RPMI7951 (cell line): ENCODE measurements around the gene TMPRSS3. TPM values are rescaled to one million over a fixed set of nuclear protein-coding genes. Genes with fewer than 3 reads are reported as not detected.

Experiments
- DNase-seq: peaks from one replicate; pipeline ENCODE4 v3.0.0-alpha.2; 2012; ENCODE audit warnings: low read depth
- total RNA-seq: library from RNA; depleted of rRNA; stranded (reverse); fragments of >200 nt; shearing (Covaris generic); gene quantifications from 2 replicates; pipeline ENCODE4 v1.2.3, GENCODE V29; 2014

TMPRSS3 gene
- total RNA-seq, 1 experiment from 2014 or later = not detected

DNA sequence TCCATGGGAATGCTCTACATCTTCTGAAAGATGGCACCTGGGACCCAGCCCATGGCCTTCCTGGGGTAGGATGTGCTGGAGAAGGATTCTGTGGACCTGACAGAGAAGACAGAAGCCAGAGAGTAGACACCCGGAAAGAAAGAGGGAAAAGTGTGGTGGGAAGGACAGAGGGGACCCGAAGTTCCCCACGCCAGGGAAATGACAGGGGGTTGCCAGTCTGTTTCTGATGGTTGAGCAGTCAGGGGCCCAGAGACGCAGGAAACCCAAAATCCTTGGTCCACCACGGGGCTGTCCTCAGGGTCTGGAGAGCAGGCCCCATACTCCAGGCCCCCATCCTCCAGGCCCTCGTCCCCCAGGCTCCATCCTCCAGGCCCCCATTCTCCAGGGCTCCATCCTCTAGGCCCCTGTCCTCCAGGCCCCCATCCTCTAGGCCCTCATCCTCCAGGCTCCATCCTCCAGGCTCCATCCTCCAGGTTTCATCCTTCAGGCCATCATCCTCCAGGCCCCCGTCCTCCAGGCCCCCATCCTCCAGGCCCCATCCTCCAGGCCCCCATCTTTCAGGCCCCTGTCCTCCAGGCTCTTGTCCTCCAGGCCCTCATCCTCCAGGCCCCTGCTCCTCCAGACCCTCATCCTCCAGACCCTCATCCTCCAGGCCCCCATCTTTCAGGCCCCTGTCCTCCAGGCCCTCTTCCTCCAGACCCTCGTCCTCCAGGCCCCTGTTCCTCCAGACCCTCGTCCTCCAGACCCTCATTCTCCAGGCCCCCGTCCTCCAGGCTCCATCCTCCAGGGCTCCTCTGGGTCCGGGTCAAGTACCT lies 44.0 kb downstream of the TMPRSS3 start:
- no peak for DNase-seq

DNA sequence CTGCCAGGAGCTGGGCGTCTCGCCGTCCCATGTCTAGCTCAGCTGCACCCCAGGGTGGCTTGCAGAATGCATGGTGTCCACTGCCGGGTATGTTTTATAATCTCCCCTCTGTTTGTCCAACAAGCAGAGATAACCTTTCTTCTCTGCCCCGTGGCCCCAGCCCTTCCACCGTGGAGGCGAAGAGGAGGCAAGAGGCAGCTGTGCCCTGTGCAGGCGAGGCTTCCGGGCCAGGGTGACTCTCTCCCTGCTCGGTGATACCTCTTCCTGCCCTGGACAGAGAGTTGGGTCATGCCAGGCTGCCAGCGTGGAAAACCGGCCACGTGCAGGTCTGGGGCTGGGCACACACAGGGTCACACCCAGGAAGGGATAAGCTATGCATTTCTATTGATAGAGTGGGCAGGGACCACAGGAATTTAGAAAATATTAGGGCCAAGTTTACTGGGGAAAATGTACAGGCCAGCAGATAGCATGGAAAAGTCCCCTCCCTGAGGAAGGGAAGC lies 44.9 kb downstream of the TMPRSS3 start, which contains the start of gene TFF2:
Gene TFF2 (minus strand): TSS at position 68 of the 500 bp plus-strand sequence. CDS start 37 bp downstream, at position 31.
- no peak for DNase-seq

DNA sequence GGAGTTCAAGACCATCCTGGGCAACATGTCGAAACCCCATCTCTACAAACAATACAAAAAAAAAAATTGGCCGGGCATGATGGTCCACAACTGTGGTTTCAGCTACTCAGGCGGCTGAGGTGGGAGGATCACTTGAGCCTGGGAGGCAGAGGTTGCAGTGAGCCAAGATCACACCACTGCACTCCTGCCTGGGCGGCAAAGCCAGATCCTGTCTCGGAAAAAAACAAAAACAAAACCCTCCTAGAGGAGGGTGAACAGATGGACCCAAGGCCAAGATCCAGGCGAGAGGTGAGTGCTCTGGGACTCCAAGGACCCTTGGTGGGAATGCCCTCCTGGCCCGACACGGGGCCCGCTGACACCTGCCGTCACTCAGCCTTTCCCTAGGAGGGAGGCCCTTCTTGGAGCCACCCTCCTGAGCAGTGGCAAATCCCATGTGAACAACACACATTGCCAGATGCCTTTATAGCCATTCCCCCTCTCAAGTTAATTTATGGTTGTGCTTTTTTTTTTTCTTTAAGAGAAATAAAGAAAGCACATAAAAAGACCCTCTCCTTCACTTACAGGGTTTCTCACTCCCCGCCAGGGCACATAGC lies 45.4 kb downstream of the TMPRSS3 start:
- DNase-seq = no peak

DNA sequence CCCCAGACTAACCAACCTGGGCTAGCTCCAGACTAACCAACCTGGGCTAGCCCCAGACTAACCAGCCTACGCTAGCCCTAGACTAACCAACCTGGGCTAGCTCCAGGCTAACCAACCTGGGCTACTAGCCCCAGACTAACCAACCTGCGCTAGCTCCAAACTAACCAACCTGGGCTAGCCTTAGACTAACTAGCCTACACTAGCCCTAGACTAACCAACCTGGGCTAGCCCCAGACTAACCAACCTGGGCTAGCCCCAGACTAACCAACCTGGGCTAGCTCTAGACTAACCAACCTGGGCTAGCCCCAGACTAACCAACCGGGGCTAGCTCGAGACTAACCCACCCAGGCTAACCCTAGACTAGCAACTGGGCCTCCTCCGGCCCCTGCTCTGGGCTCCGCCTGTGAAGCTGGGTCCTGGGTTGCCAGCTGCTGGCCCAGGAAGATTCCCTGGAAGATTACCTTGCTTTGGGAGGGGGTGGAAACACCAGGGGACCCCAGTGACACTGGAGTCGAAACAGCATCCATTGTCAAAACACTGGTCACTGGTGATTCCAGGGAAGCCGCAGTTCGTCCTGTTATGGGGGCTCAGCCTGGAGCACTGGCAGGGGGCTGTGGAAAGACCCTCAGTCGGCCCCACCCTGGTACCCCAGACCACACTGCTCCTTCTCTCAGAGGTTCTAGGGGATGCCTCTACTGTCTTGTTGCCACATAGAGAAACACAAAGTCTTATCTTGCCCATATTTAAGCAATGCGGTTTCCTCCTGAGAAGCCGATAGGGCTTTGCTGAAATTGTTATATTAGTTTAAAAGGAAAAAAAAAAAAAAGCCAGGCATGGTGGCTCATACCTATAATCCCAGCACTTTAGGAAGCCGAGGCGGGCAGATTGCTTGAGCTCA lies 46.2 kb downstream of the TMPRSS3 start:
- DNase-seq = no peak

DNA sequence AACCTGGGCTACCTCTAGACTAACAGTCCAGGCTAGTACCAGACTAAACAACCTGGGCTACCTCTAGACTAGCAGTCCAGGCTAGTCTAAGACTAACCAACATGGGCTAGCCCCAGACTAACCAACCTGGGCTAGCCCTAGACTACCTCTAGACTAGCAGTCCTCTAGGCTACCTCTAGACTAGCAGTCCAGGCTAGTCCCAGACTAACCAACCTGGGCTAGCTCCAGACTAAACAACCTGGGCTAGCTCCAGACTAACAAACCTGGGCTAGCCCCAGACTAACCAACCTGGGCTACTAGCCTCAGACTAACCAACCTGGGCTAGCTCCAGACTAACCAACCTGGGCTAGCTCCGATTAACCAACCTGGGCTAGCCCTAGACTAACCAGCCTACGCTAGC lies 47.1 kb downstream of the TMPRSS3 start:
- DNase-seq = no peak

DNA sequence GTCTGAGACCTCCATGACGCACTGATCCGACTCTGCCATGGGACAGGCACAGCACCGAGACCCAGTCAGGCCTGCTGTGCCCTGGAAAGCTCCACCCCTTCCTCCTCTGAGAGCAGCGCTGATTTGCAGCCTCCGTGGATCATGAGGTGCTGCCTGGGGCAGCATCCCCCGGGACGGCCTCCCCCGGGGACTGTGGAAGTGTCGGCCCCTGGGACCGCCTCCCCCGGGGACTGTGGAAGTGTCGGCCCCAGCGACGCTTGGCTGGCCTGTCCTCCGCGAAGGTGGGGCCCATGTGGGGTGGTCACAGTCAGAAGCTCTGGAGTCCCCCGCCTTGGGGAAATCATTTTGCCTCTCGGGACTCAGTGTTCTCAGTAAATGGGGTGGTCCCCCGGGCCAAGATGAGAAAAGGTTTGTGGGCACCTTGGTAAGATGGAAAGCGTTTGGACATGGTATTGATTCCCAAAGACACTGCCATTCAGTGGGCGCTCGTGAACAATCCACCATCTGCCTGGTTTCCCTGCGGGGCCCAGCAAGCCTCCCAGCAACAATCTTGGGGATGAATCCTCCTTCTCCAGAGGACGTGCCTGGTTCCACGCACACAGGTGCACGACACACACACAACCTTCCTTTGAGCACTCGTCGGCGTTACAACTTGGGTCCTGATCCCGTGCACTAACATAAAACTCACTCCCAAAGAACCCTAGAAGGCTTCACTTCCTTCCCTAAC lies 48.1 kb downstream of the TMPRSS3 start:
- DNase-seq = no peak

DNA sequence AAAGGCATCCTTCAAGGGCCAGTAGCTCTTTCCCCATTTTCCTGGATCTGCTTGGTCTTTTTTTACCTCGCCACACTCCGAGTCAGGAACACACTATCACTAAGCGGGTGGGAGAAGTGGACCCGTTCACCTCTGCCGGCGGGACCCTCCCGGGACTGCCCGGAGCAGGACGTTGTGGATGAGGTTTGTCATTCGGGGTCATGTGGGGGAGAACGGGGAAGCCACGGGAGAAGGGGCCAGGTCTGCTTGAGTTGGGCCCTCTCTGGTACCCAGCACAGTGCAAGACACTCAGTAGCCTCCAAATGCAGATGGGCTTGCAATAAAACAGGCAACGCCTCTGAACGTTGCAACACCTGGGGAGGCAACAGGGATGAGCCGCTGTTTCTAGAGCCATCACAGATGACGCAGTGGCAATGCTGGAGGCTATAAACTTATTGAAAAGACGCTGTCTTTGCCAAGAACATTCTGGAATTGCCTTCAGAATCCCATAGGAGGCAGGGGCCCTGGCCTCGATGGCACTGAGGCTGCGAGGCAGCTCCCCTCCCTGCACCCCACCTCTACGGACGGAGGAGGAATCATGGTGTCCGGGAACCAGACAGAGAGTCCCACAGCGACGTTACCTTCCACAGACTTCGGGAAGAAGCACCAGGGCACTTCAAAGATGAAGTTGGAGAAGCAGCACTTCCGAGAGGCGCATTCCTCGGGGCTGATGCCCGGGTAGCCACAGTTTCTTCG lies 48.8 kb downstream of the TMPRSS3 start:
- DNase-seq = no peak

DNA sequence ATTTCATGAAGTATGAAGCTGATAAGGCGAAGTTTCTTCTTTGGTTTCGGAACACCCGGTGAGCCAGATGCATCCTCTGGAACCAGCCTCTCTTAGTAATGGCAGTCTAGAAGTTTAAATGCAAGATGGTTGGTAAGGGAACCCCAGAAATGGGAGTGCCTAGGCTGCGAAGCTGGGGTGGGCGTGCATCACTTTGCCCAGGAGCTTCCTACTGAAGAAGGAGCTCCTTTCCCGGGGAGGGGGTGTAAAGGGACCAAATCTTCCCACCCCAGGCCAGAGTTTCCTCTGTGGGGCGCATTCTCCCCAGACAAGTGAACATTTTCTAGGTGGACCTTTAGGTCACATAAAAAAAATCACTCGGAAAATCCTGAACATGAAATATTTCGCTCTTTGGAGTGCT lies 49.4 kb downstream of the TMPRSS3 start:
- no peak for DNase-seq

DNA sequence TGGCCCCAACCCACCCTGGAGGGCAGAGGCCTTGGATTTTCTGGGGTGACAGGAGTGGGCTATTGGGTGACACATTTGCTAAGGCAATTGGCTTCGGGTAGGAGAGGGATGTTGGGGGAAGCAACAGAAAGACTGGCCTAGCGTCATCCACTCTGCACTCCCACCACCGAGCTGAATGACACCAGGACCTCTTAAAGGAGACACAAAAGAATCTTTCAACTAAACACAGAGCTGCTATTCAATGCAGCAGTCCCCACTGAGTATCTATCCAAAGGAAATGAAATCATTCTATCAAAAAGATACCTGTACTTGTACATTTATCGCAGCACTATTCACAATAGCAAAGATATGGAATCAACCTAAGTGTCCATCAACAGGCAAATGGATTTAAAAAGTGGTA lies 51.2 kb downstream of the TMPRSS3 start:
- no peak for DNase-seq

DNA sequence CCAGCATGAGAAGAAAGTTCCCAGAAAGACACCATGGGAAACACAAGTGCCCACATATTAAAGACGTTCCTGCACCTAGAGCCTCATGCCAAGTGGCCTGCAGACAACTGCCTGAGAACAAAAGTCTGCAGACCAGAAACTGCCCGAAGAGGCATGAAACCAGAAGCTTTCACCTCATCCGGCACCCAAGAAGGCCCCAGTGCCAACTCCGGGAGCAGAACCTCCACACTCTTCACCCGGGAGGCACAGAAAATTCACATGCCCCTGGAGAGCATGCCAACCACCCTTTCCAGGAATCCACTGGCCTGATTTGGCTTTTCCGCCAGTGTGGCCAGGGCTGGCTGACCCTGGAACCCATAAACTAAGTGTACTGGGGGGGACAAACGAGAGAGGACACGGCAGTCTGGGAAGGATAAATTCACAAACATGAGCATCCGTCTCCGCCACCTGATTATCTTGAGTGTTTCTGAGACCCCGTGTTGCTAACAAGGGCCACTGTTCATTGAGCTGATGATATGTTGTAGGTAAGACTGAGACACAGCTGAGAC lies 51.8 kb downstream of the TMPRSS3 start:
- DNase-seq = no peak

DNA sequence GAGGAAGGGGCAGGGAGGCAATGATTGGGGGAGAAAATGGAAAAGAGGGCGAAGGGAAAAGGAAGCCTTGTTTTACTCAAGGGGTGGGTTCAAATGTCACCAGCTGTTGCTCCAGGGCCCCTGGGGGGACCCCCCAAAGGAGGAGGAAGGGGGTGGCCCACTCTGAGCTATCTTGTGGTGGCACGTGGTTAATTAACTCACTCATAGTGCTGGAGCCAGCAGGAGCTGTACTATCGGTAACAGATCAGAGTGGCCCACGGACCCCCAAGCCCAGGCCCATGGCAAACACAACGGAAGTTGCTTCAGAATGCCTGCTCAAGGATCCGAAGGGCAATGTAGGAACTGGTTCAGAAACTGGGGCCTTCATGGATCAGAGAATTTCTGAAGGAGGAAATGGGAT lies 52.3 kb downstream of the TMPRSS3 start:
- DNase-seq = no peak

DNA sequence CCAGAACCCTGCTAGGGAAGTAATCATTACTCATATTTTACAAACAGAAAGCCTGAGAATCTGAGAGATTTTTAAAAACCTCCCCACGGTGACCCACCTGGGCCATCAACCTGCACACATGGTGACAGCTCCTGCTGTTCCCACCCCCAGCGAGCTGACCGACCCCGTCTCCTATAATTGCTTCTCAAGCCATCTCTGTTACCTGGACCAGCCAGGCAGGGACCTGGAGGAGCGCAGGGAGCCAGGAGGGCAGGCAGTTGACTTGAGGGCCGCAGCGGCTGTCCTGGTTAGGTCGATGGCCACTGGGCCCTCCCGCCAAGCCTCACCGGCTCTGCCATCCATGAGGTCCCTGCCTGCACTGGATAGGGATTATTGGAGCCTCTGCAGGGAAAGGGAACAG lies 52.8 kb downstream of the TMPRSS3 start:
- no peak for DNase-seq

DNA sequence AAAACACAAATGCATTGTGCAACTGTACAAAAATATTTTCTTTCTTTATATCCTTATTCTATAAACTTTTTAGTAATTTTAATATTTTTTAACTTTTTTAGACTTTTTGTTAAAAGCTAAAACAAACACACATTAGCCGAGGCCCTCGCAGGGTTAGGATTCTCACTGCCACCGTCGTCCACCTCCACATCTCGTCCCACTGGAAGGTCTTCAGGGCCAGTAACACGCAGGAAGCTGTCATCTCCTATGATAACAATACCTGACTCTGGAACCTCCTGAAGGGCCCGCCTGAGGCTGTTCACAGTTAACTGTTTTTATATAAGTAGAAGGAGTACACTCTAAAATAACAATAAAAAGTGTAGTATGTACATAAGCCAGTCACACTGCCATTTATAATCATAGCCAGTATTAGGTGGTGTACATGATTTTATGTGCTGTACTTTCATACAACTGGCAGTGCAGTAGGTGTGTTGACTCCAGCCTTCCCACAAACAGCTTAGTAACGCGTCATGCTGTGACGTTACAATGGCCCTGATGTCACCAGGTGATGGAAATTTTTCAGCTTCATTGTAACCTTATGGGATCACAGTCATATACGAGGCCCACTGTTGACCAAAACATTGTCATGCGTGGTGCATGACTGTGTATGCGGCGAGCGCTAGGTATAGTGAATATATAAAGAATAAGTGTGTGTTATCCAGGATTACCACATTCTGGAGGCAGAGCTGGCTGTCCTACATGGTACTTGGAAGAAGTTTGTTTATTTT lies 53.9 kb downstream of the TMPRSS3 start:
- DNase-seq = no peak

DNA sequence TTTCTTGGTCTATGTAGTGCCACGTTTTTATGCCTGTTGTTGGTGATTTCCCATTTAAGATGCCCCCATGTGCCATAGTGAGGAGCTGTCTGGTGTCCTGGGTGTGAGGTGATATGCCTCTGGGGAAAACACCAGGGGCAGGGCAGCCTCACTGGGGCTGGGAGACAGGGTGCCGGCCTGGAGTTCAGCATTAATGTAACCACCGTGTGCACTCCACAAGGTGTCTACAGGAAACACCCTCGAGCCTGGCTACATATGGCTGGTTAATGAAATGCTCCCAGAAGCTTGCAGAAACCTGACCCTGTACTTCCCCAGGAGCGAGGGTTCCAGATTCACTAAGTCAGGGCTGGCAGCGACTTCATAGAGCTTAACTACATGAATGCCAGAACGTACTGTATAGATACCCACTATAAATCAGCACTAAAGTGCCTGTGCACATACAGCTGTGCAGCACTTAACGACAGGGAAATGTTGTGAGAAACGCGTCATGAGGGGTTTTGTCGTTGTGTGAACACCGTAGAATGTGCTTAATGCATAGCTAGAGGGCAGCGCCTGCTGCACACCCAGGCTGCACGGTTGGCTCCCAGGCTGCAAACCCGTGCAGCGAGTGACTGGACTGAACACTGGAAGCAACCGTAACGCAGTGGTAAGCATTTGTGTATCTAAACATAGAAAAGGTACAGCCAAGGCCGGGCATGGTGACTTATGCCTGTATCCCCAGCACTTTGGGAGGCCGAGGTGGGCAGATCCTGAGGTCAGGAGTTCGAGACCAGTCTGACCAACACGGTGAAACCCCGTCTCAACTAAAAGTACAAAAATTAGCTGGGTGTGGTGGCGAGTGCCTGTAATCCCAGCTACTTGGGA lies 55.4 kb downstream of the TMPRSS3 start:
- DNase-seq = no peak

DNA sequence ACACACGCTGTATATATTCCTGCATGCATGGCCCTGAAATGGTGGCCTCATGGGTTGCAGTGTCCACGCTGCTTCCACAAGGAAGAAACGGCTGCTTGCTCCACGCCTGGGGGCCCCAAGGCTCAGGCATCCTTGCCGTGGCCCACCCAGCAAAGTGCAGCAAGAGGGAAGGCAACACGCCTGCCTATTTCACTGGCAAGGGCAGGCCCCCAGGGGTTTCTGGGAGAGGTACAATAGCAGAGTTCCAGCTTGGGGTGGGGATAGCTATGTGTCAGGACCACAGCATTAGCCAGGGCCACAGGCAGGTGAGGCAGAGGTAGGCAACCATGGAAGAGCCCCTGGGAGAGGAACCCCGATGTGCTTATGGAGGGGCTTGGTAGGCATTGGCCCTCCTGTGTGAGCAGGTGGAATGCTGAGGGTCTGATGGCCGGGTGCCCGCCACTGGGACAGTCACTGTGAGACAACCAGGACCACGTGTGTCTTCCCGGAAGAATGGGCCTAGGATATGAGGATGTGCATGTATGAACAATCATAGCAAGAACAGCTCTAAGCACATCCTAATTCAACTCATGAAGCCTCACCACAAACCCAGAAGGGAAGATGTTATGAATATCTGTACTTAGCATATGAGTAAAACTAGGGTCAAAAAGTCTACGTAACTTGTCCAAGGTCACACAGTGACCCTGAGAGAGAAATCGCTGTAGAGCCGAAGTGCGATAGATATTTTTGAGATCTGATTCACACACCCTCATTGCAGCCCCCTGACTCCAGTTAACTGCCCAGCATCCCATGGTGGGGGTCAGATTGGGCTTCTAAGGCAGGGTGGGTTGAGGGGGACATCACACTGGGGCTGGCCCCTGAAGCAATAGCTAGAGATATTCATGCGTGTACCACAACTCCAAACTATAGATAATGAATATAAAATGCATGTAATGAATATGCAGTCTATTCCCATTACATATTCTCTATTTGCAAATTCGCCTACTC lies 56.8 kb downstream of the TMPRSS3 start:
- DNase-seq = no peak

DNA sequence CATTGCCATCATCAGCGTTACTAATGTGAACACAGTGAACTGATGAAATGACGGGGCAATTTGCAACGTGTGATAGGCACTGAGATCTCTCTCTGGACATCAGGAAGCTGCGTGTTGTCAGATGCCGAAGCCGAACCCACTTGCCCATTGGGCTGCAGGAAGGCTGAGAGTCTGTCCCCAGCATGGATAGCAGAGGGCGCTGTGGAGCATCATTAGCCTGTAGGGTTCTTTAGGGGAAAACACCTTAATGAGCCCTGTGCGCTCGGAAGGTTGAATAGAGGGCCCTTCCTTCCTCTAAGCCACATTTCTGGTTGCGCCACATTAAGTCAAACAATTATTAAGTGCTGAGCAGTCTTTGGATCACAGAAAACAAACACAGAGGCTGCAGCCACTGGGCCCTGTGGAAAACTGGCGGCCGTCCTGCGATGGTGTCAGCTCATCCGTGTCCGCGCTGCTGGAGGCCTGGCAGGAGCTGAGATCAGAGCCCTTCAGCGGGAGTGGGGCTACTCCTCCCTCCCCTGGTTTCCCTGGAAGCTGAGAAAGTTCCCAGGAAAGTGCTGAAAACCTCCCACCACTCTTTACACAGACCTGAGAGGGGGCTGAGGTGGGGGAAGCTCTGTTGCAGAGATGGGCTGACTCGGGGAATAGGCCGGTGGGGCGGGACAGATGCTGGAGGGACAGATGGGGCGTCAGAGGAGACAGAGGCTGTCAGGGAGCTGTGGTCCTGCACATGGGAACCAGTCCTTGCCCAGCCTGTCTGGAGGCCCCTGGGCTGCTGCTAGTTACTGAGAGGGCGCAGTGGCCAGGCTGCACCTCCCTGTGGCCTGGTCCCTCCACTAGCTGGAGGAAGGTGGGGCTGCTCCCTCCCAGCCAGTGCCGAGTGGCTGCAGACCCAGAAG lies 57.8 kb downstream of the TMPRSS3 start:
- no peak for DNase-seq
